Activated CD4-positive, alpha-beta T cell treated with anti-CD3 and anti-CD28 coated beads, Interleukin-10, Interleukin-2, amounts not matched to agents 100 ng/mL and 50 ng/mL, durations not matched to agents 16 hours and 8 hours (primary cell): Measurements from ENCODE around the gene PSPC1.
"Not testable (repeated sequence)": the region's sequence is repeated elsewhere in the genome, so short reads cannot be mapped to it uniquely, and the experiment has no call there.

Experiments used
- DNase-seq: peaks from one replicate; pipeline ENCODE4 v3.0.0-alpha.2; 2020

The PSPC1 gene

GRCh38 chr13:19759669-19760068 is 23.1 kb downstream of the PSPC1 start:
- DNase-seq: no peak

- DNase-seq: no peak
Observed at GRCh38 chr13:19742643-19743042, 40.1 kb downstream of the PSPC1 start.

DNA sequence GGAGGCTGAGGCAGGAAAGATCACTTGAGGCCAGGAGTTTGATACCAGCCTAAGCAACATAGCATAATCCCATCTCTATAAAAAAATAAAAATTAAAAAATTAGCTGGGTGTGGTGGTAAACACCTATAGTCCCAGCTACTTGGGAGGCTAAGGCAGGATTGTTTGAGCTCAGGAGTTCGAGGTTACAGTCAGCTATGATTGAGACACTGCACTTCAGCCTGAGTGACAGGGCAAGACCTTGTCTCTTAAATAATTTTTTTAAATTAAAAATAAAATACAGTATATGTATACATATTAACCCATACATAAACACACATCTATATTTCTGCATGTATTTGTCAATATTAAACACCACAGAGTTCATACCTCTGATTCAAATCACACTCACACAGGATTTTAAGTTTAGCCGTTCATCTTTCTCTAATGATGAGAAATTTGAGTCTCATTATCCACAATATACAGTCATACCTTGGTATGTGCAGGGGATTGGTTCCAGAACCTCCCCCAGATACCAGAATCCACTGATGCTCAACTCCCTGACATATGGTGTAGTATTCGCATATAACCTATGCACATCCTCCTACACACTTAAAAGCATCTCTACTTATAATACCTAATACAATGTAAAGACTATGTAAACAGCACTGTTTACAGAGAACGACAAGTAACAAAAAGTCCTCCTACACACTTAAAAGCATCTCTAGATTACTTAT is 44.7 kb downstream of the PSPC1 start:
- no peak for DNase-seq

DNA sequence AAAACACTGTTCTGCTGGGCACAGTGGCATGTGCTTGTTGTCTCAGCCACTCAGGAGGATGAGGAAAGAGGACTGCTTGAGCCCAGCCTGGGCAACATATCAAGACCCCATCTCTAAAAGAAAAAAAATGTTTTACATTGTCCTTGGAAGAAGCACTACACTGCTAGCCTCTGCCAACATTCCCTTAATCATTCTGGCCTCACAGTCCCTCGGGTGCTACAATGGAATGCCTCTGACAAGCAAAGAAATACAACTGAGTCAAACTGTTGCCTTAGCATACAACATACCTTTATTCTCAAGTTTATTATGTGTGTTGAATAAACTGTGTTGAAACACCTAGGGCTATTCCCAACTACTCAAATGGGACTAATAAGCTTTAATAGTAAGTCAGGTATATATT is 56.1 kb downstream of the PSPC1 start:
- no peak for DNase-seq

GRCh38 chr13:19725320-19725719 is 57.4 kb downstream of the PSPC1 start:
- no peak for DNase-seq

DNA sequence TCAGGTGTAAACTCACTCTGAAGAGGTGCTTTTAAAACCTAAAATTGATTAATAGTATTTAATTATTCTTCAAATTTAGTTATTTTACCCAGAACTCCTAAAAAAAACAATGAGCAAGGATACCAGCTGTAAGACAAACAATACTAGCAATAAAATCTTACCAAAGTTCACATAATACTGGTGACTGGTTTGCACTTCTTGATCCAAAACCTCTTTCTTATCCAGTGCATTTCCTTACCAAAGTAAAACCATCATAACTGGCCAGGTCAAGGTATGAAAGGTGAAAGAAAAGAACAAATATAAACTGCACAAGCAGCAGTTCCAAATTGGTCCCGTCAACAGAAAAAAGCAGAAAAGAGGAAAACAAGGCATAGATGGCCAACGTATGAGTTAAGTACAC is 62.7 kb downstream of the PSPC1 start:
- no peak for DNase-seq

DNA sequence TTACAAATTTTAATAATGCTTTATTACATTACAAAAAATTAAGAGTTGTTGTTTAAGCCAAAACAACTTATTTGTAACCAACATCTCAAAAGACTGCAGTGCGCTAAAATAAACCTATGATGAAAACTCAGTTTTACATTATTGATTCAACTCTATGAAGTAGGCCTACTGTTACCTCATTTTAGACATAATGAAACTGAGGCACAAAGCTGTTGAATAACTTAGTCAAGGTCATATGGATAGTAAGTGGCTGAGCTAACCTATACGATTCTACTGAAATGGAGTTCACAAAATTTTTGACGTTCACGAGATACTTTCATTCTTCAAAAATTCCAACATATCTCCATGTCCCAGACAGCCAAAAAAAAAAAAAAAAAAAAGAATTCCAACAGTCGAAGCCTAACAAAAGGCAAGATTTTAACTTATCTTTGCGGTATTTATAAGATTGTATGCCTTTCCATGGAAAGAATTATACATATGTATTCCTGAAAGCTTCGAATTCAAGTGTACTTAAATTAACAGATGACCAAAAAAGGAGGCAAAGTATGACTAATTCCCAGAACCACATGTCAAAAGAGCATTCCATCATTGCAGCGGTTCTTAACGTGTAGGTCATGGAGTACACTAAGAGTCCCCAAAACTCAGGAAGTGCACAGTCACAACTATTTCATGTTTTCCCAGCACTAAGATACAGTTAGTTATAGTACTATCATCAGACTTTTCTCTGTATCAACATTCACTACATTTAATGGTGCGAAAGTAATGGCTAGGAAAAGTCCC is 69.4 kb downstream of the PSPC1 start:
- peak; percentile 85 for DNase-seq

DNA sequence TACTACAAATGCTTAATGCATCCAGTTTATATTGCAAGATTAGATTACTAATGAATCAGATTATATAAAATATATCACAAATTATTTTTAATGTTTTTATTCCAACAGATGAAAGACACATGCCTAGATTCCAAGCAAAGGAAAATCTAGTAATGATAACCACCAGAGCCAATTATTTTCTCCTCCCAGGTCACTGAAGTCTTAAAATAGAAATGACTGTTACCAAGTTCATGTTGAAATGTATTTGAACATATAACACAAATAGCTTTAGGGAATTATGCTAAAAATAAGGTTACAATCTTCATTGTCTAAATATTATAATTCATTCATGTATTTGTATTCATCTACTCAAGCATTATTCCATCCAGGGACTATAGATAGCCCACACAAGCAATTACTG is 73.0 kb downstream of the PSPC1 start:
- not testable (repeated sequence) for DNase-seq

DNA sequence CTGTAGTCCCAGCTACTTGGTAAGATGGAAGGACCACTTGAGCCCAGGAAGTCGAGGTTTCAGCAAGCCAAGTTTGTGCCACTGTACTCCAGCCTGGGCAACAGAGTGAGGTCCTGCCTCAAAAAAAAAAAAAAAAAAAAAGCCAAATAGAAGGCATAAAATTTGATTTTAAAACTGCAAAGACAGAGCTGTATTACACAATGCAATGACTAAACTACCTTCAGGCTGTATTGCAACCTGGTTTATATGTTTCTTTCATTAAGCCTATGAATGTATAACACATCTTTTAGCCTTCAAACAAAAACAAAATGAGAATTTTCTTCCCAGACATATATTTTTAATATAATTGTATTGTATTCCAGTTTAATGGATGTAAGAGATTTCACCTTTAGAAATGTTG is 73.7 kb downstream of the PSPC1 start:
- not testable (repeated sequence) for DNase-seq

DNA sequence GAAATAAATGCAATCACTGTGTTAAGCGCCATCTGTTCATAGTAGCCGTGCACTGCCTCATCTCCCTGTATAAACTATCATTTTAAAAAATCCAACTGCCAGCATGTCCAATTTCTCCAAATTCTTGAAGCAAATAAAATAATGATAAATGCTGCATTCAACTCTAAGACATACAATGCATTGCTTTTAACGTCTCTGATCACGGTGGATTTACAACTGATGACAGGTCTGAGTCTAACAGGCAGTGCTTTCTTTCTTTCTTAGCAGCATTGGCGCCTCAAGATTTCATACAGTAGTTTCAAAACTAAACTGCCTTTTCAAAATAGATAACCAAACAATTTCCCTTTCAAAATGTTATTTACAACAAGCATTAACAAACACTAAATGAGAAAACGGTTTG is 78.5 kb downstream of the PSPC1 start:
- not testable (repeated sequence) for DNase-seq

DNA sequence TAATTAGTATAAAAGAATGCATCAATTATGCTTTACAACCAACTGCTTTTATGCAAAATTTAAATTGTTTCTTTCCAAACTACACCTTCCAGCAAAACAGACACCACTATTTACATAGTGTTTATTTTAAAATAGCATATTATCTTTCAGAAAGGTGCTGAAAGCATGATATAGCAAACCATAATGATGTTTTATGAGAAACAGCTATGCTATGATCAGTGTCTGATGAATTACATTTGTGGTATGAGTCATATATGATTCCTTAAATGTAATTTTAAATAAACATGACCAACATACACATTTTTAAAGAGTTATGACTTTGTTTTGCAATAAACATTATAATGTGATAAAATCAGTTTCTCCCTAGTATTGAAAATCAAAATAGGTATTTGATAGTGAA is 81.1 kb downstream of the PSPC1 start:
- DNase-seq: not testable (repeated sequence)

GRCh38 chr13:19700963-19701362 is 81.8 kb downstream of the PSPC1 start:
- not testable (repeated sequence) for DNase-seq

- DNase-seq: no peak
Observed at GRCh38 chr13:19695829-19696228, 86.9 kb downstream of the PSPC1 start.

DNA sequence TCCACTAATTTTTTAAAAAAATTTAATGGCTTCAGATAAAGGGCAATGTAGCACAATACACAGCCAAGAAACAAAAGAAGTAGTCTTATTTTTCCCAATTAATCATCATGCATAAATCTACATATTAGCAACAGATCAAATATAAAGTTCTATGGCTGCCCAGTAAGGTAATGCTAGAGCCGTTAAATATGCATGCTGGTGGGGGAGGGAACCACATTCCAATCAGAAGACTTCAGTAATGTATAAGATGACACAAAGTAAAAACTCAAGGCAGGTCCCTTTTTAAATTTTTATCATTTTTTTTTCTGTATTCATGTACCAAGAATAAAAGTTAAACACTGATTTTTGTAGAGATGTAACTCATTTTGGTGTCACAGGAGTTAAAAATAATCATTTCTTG is 87.3 kb downstream of the PSPC1 start:
- no peak for DNase-seq

- not testable (repeated sequence) for DNase-seq
Observed at GRCh38 chr13:19691447-19691846, 91.3 kb downstream of the PSPC1 start.

GRCh38 chr13:19685437-19685836 is 97.3 kb downstream of the PSPC1 start:
- no peak for DNase-seq

DNA sequence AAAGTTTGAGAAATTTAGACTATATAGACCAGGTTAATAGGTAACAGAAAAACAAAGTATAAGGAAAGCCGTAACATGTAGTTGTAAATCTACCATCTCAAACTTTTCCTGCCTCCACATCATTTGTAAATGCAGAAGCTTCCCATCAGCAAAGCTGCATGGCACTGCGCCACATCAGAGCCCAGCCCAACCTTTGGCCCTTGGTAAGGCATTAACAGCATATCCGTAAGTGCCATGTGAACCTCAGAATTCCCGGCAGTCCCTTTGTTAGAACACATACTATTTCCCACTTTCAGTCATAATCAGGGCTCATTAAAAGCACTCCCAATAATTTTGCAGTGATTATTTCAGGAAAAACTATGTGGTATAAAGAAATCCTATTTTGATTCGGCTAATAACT is 97.7 kb downstream of the PSPC1 start:
- no peak for DNase-seq

GRCh38 chr13:19681517-19681916 is 101.2 kb downstream of the PSPC1 start:
- peak; percentile 35 for DNase-seq

DNA sequence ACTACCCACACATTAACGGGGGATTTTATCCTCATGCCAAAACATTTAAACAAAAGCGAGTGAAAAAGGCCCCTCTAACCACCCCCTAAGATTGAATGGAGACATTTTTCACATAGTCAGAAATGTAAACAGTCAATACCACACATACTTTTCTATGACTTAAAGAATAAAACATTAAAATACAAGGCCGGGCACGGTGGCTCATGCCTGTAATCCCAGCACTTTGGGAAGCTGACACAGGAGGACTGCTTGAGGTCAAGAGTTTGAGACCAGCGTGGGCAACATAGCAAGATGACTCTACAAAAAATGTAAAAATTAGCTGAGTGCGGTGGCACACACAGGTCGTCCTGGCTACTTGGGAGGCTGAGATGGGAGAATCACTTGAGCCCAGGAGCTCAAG is 102.0 kb downstream of the PSPC1 start:
- DNase-seq: no peak

GRCh38 chr13:19676168-19676567 is 106.6 kb downstream of the PSPC1 start:
- DNase-seq: no peak

DNA sequence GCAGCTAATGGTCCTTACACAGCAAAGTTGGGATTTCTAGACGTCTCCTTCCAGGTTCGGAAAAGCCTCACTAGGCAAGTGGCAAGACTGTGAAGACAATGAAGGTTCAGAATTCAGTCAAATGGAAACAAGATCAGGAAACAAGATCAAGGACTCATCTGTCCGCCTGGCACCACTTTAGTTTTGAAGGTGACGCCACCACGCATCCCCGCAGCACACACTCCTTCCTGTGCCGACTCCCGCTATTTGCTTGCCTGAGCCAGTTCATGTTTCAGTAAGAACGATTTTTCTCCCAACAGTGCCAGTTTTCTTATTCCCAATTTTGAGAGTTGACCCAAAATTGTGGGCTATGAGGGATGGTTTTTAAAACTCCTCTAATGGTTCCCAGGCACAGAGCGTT is 107.8 kb downstream of the PSPC1 start:
- no peak for DNase-seq

DNA sequence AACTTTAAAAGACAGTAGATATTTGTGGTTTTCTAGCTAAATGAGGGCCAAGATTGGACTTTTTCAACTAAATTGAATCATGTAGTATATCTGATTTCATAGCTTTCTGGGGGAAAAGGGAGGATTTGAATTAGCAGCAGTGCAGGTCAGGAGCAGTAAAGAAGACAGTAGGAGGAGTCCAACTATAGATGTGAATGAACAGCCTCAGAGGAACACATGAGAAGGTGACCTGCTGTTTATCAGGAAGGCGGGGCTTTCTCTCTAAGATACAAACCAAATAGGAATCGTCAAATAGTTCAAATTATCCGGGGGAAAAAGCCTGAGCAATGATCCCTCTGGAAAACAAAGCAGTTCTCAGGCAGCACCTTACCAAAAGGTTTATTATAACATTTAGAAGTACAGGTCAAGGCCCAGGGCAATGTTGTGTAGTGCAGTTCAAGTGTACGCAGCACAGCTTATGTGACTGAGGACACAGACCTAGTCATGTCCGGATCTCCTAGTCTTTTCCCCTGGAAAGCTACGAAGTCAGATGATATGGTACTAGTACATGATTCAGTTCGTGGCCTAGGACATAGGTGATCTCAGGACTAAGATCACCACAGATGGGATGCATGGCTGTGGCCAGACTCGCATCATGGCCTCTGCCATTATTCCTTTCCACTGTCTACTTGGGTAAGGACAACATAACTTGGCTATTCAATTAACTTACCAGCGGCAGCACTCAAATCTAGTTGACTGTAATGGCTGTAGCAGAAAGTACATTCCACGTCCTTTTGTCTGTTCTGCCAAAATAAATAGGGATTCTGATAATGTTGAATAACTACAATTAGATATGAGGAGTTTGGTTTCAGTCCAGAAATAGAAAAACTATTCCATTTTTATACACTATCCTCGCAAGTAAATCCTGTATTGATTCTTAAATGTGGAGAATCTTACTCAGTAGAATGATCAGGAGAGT is 109.0 kb downstream of the PSPC1 start:
- DNase-seq: no peak

DNA sequence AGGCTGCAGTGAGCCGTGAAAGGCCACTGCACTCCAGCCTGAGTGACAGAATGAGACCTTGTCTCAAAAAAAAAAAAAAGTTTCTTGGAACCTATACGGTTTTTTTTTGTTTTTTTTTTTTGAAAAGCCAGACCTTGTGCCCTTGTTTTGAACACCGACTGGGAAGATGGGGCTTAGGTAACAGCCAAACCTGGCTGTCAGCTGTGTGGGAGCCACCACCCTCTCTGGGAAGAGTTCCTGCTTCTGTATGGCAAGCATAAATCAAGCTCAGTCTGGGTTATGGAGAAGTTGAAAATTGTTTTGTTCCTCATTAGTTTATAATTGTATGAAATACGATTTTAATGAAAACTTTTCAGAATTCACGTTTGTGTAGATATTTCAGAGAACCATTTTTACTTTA is 109.8 kb downstream of the PSPC1 start:
- DNase-seq: no peak
